ENCODE data around the gene MAGT1. TPM values are rescaled to one million over a fixed set of nuclear protein-coding genes. Genes with fewer than 3 reads are reported as not detected.
A peak's percentile ranks its signal among the peaks of the same experiment; 100 is the strongest.

MAGT1 gene
- polyA plus RNA-seq, 3 donors, result 18.0 to 29.3 (median 20.0) TPM

DNA sequence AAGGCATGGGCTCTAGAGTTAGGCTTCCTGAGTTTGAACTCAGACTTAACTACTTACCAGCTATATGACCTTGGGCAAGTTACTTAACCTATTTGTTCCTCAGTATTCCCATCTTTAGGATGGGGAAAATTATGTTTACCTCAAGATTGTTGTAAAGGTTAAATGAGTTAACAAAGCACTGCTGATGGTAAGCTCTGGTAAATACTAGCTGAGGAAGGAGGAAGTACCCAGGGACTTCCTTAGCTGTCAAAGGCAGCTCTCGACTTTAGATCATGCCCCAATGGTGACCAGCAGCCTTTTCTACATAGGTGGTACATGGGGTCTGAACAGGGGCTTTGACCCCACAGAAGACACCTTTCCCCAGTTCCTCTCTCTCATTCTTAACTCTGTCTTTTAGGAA, 35.3 kb upstream of the MAGT1 start:
- peaks cover 3 to 6% of the 10 kb centered on the region in 2 donors for H3K36me3 Mint-ChIP-seq
- no peak overlapping the region for H3K4me3 ChIP-seq (replicated peaks in 1 of 3; ENCODE audit: low read depth in 2 of 3, low read length in 3 of 3)
- H2AFZ ChIP-seq (ENCODE audit: insufficient read depth, low read depth, low read length, poor library complexity, severe bottlenecking), result no peak overlapping the region
- intact Hi-C loops (cut with micrococcal nuclease), result no loop called here
- H3K4me1 Mint-ChIP-seq, result peaks cover 7% of the 10 kb centered on the region
- no peaks in the 10 kb centered on the region for H3K79me2 ChIP-seq (ENCODE audit: insufficient read depth, low read length)
- H3K27ac Mint-ChIP-seq, result no peak overlapping the region
- TF ChIP-seq CTCF (IDR thresholded peaks at IDR 0.05), result no peak
- H3K9me3 Mint-ChIP-seq, result peaks cover 0 to 8% (median 0%) of the 10 kb centered on the region in 7 donors
- WGBS (ENCODE audit: insufficient coverage), result no CpG with 5 or more reads among the region's 1 CpG
- peaks cover 7 to 11% of the 10 kb centered on the region in 2 donors for H3K4me1 ChIP-seq (ENCODE audit: control insufficient read depth in 1 of 2, insufficient read depth in 2 of 2, low read length in 2 of 2)
- H3K4me3 Mint-ChIP-seq, result no peak overlapping the region
- H3K36me3 ChIP-seq (replicated peaks in 1 of 2; ENCODE audit: control insufficient read depth in 1 of 2, insufficient read depth in 2 of 2, low read length in 2 of 2), result no peaks in the 10 kb centered on the region
- H3K9ac ChIP-seq (ENCODE audit: insufficient read depth, low read length, poor library complexity, severe bottlenecking), result no peak overlapping the region
- peaks cover 0 to 3% (median 0%) of the 10 kb centered on the region in 3 donors for H3K27me3 Mint-ChIP-seq (ENCODE audit: low read depth in 3 of 3)
- H3K27me3 ChIP-seq (ENCODE audit: control insufficient read depth in 2 of 2, insufficient read depth in 2 of 2, low read length in 2 of 2), result no peaks in the 10 kb centered on the region
- no peak overlapping the region for H3K4me2 ChIP-seq (replicated peaks; ENCODE audit: extremely low read depth, low read length, poor library complexity, severe bottlenecking)
- no peak overlapping the region for H3K27ac ChIP-seq (ENCODE audit: low read depth in 1 of 2, low read length in 2 of 2)
- no peaks in the 10 kb centered on the region for H4K20me1 ChIP-seq (ENCODE audit: insufficient read depth, low read length)
- H3K9me3 ChIP-seq (replicated peaks in 1 of 2; ENCODE audit: control insufficient read depth in 1 of 2, insufficient read depth in 1 of 2, low read length in 2 of 2), result no peaks in the 10 kb centered on the region
- DNase-seq, result peak in 2 of 3 donors; percentile 8 to 18

DNA sequence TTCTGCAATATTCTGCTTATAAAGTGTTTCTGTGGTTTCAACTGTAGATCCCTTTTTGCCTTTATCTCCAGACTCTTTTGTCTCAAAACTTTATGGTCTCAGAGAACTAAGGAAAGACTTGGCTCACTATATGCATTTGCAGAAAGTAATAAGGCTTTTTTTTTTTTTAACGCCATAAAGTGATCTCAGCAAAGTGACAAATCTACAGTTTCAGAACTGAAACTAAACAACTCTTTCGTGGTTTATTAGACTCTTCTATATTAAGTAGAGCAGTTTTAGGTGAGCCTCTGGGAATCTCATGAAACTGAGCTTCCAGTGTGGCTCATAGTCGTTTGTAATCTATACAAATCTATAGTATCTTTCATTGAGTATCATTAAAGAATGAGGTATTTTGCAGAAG, 30.5 kb upstream of the MAGT1 start:
- WGBS (ENCODE audit: insufficient coverage), result no CpG with 5 or more reads among the region's 3 CpGs
- H4K20me1 ChIP-seq (ENCODE audit: insufficient read depth, low read length), result no peaks in the 10 kb centered on the region
- Mint-ChIP-seq H3K36me3 (peaks cover 3 to 6% of the 10 kb centered on the region in 2 donors), H3K27ac (peak overlapping the region in 1 of 7 donors; percentile 32), H3K4me1 (peaks cover 10% of the 10 kb centered on the region), H3K27me3 (ENCODE audit: low read depth in 3 of 3) (peaks cover 0 to 3% (median 0%) of the 10 kb centered on the region in 3 donors), H3K9me3 (peaks cover 0 to 1% (median 0%) of the 10 kb centered on the region in 7 donors), H3K4me3 (peak overlapping the region in 1 of 2 donors; percentile 53)
- no peak for DNase-seq
- H2AFZ ChIP-seq (ENCODE audit: insufficient read depth, low read depth, low read length, poor library complexity, severe bottlenecking), result no peak overlapping the region
- no peak overlapping the region for H3K9ac ChIP-seq (ENCODE audit: insufficient read depth, low read length, poor library complexity, severe bottlenecking)
- intact Hi-C loops (cut with micrococcal nuclease), result no loop called here
- peaks cover 7% of the 10 kb centered on the region for H3K79me2 ChIP-seq (ENCODE audit: insufficient read depth, low read length)
- H3K9me3 ChIP-seq (replicated peaks in 1 of 2; ENCODE audit: control insufficient read depth in 1 of 2, insufficient read depth in 1 of 2, low read length in 2 of 2), result no peaks in the 10 kb centered on the region
- no peaks in the 10 kb centered on the region for H3K27me3 ChIP-seq (ENCODE audit: control insufficient read depth in 2 of 2, insufficient read depth in 2 of 2, low read length in 2 of 2)
- H3K4me2 ChIP-seq (replicated peaks; ENCODE audit: extremely low read depth, low read length, poor library complexity, severe bottlenecking), result peak overlapping the region; percentile 17
- no peak for TF ChIP-seq CTCF (IDR thresholded peaks at IDR 0.05)
- H3K4me1 ChIP-seq (ENCODE audit: control insufficient read depth in 1 of 2, insufficient read depth in 2 of 2, low read length in 2 of 2), result peaks cover 5 to 11% of the 10 kb centered on the region in 2 donors
- no peaks in the 10 kb centered on the region for H3K36me3 ChIP-seq (replicated peaks in 1 of 2; ENCODE audit: control insufficient read depth in 1 of 2, insufficient read depth in 2 of 2, low read length in 2 of 2)
- peak overlapping the region in 1 of 3 experiments; percentile 7 for H3K4me3 ChIP-seq (replicated peaks in 1 of 3; ENCODE audit: low read depth in 2 of 3, low read length in 3 of 3)
- H3K27ac ChIP-seq (ENCODE audit: low read depth in 1 of 2, low read length in 2 of 2), result no peak overlapping the region
